Activated T-cell treated with anti-CD3 and anti-CD28 coated beads for 24 hours (primary cell): ENCODE data around the gene IL17A.
"Not testable (repeated sequence)": the region's sequence is repeated elsewhere in the genome, so short reads cannot be mapped to it uniquely, and the experiment has no call there.

Experiments used
- DNase-seq: peaks from one replicate; pipeline ENCODE4 v3.0.0-alpha.2; 2020; ENCODE audit warnings: low read depth

IL17A gene

GRCh38 chr6:52164319-52165094, 21.7 kb upstream of the IL17A start:
- no peak for DNase-seq

GRCh38 chr6:52167267-52167666, 18.9 kb upstream of the IL17A start:
- no peak for DNase-seq

GRCh38 chr6:52168351-52168750, 17.8 kb upstream of the IL17A start:
- not testable (repeated sequence) for DNase-seq

- no peak for DNase-seq
Observed at GRCh38 chr6:52174118-52174517, 12.1 kb upstream of the IL17A start.

- no peak for DNase-seq
Observed at GRCh38 chr6:52176550-52176949, 9.6 kb upstream of the IL17A start.

GRCh38 chr6:52177961-52178360, 8.2 kb upstream of the IL17A start:
- DNase-seq = no peak

- no peak for DNase-seq
Observed at GRCh38 chr6:52180787-52181558, 5.2 kb upstream of the IL17A start.

- no peak for DNase-seq
Observed at GRCh38 chr6:52183131-52183713, 3.0 kb upstream of the IL17A start.

GRCh38 chr6:52186480-52186879, 305 bp downstream of the IL17A start:
- no peak for DNase-seq

- DNase-seq = no peak
Observed at GRCh38 chr6:52187098-52187497, 923 bp downstream of the IL17A start.

GRCh38 chr6:52189974-52190373, 3.8 kb downstream of the IL17A start:
- no peak for DNase-seq

- DNase-seq = no peak
Observed at GRCh38 chr6:52190409-52190808, 4.2 kb downstream of the IL17A start.

- no peak for DNase-seq
Observed at GRCh38 chr6:52191824-52192223, 5.6 kb downstream of the IL17A start.

- DNase-seq = no peak
Observed at GRCh38 chr6:52195886-52196285, 9.7 kb downstream of the IL17A start.

- not testable (repeated sequence) for DNase-seq
Observed at GRCh38 chr6:52200088-52200487, 13.9 kb downstream of the IL17A start.

GRCh38 chr6:52201046-52201445, 14.9 kb downstream of the IL17A start:
- DNase-seq = no peak

- no peak for DNase-seq
Observed at GRCh38 chr6:52201493-52201892, 15.3 kb downstream of the IL17A start.

GRCh38 chr6:52207066-52207465, 20.9 kb downstream of the IL17A start:
- no peak for DNase-seq

GRCh38 chr6:52208612-52209011, 22.4 kb downstream of the IL17A start:
- DNase-seq = no peak

- no peak for DNase-seq
Observed at GRCh38 chr6:52209770-52210169, 23.6 kb downstream of the IL17A start.

GRCh38 chr6:52210227-52210626, 24.1 kb downstream of the IL17A start:
- no peak for DNase-seq

- no peak for DNase-seq
Observed at GRCh38 chr6:52213127-52213526, 27.0 kb downstream of the IL17A start.

GRCh38 chr6:52215787-52216186, 29.6 kb downstream of the IL17A start:
- DNase-seq = no peak
